Vagina (tissue), 2 donors: ENCODE measurements around the gene APOBEC3B. TPM values are rescaled to one million over a fixed set of nuclear protein-coding genes. Genes with fewer than 3 reads are reported as not detected.

ENCODE experiments used
- DNase-seq, 2 donors: peaks; one replicate each; pipeline ENCODE4 v3.0.0-alpha.2; 2017; ENCODE audit errors: extremely low spot score in 2 of 2
- H3K27ac ChIP-seq: fragments of 200-600 bp; sonication (generic); one replicate; pipeline ENCODE4 v1.5.1; 2019
- H3K27me3 ChIP-seq: fragments of 200-600 bp; sonication (generic); one replicate; pipeline ENCODE4 v1.5.1; 2019
- H3K36me3 ChIP-seq, 2 donors: fragments of 200-600 bp; sonication (generic); one replicate each; pipeline ENCODE4 v1.5.1; 2017 to 2019
- H3K4me1 ChIP-seq: fragments of 200-600 bp; sonication (generic); one replicate; pipeline ENCODE4 v1.5.1; 2019
- H3K4me3 ChIP-seq, 2 donors: fragments of 200-600 bp; sonication (generic); 1 replicate in 1 of 2; 2 replicates in 1 of 2; pipeline ENCODE4 v1.5.1; 2016 to 2019
- H3K9me3 ChIP-seq: fragments of 200-600 bp; sonication (generic); one replicate; pipeline ENCODE4 v1.5.1; 2019
- POLR2A ChIP-seq, 2 donors: fragments of 450-650 bp; IDR thresholded peaks; one replicate each; pipeline ENCODE4 v1.6.1; 2017; ENCODE audit warnings: antibody characterized with exemption in 2 of 2, mild to moderate bottlenecking in 2 of 2, moderate library complexity in 2 of 2
- POLR2AphosphoS5 ChIP-seq, 2 donors: sonication (generic); formaldehyde crosslinking; IDR thresholded peaks; one replicate each; pipeline ENCODE4 v1.9.0; 2017; ENCODE audit warnings: antibody characterized with exemption in 2 of 2, mild to moderate bottlenecking in 2 of 2, low read depth in 1 of 2; ENCODE audit not compliant: insufficient read depth in 1 of 2
- intact Hi-C: fragments of 100-400 bp; cut with DNase I; formaldehyde crosslinking; loops from one replicate; pipeline ENCODE4 v1.15.1; 2023
- total RNA-seq: library from RNA; depleted of rRNA; stranded (reverse); fragments of >200 nt; gene quantifications from one replicate; pipeline ENCODE4 v1.2.3, GENCODE V29; 2016
- TF ChIP-seq, protein P1 (sequence below), 3 experiments: fragments of 450-650 bp in 2 of 3; fragments of 200-600 bp in 1 of 3; sonication (generic) in 1 of 3; IDR thresholded peaks; one replicate each; pipeline ENCODE4 v1.5.1; 2017 to 2019; ENCODE audit warnings: antibody characterized with exemption in 3 of 3, mild to moderate bottlenecking in 2 of 3, moderate library complexity in 2 of 3

The APOBEC3B gene
- total RNA-seq, 1 donor from 2014 or later, result not detected

- DNase-seq, result no peak
- H3K4me1 ChIP-seq, result no peaks in the 10 kb centered on the region
- H3K4me3 ChIP-seq, result no peak overlapping the region
- H3K36me3 ChIP-seq, result no peaks in the 10 kb centered on the region
- H3K9me3 ChIP-seq, result no peaks in the 10 kb centered on the region
- no peaks in the 10 kb centered on the region for H3K27me3 ChIP-seq
- intact Hi-C loops, result no loop called here
- H3K27ac ChIP-seq, result no peak overlapping the region
- TF ChIP-seq POLR2A (IDR thresholded peaks at IDR 0.05) (no peak), POLR2AphosphoS5 (IDR thresholded peaks at IDR 0.05; ENCODE audit: insufficient read depth in 1 of 2, low read depth in 1 of 2) (no peak)
- TF ChIP-seq, protein P1, sequence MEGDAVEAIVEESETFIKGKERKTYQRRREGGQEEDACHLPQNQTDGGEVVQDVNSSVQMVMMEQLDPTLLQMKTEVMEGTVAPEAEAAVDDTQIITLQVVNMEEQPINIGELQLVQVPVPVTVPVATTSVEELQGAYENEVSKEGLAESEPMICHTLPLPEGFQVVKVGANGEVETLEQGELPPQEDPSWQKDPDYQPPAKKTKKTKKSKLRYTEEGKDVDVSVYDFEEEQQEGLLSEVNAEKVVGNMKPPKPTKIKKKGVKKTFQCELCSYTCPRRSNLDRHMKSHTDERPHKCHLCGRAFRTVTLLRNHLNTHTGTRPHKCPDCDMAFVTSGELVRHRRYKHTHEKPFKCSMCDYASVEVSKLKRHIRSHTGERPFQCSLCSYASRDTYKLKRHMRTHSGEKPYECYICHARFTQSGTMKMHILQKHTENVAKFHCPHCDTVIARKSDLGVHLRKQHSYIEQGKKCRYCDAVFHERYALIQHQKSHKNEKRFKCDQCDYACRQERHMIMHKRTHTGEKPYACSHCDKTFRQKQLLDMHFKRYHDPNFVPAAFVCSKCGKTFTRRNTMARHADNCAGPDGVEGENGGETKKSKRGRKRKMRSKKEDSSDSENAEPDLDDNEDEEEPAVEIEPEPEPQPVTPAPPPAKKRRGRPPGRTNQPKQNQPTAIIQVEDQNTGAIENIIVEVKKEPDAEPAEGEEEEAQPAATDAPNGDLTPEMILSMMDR (IDR thresholded peaks at IDR 0.05), result no peak
Observed at GRCh38 chr22:38966942-38967341, 15.2 kb upstream of the APOBEC3B start.

DNA sequence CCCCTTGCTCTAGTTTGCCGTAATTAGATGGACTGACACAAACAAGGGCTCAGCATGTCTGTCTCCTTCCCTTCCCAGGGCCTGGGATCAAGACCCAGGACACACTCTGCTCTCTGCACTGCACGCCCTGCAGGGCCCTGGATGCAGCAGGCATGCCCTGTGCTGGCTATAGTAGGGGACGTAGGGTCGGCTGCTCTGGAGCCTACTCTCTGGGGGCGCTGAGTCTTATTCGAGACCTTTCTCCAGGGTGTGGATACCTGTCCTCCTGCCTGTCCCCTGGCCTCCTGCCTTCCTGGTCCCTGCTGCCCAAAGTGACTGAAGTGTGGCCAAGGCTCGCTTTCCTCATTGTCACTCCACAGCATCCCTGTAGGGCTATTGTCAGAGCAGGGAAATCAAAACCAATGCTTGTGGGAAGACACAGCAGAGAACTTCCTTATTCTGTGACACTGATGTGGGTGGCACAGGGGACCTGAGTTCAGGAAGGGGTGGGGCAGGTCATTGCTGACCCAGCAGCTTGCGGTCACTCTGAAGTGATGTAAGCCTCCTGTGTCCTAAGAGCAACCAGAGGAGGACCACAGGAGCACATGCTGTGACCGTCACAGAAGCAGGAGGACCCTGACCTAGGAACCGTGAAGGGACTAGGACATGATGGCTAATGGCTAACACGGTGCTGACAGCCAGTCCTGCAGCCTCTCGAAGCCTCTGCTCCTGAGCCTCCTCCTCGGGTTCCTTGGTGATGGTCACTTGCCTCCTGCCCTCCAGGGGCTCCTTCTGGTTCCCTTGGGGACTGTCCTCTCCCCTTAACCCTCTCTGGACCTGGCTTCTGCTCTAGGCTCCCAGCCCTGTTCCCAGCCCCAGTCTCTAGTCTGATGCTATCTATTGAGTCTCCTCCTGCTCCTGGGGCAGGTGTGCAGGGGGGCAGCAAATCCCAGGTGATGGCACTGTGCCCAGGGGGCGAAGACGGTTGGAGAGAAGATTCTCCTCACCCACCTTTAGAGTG is 14.4 kb upstream of the APOBEC3B start:
- Histone ChIP-seq H3K27ac (no peak overlapping the region), H3K4me3 (no peak overlapping the region)
- intact Hi-C loops, result no loop called here

DNA sequence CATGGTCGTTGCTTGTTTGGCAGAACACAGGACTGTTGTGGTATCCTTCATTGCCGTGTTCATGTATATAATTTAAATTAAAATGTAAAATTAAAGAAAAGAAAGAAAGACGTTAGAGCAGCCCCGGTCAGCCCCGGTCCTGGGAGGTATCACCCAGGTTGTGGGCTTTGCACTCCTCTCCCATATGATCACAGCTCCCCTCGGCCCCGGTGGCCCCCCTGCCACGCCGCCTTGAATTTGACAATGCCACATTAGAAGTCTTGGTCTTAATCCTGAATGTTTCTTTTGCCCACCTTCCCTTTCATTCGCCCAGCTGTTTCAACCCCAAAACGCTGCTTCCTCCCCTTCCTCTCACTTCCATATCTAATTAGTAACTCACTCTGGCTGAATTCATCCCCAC is 13.3 kb upstream of the APOBEC3B start:
- no peaks in the 10 kb centered on the region for H3K27me3 ChIP-seq
- DNase-seq, result no peak
- no peak overlapping the region for H3K4me3 ChIP-seq
- H3K4me1 ChIP-seq, result no peaks in the 10 kb centered on the region
- H3K36me3 ChIP-seq, result no peaks in the 10 kb centered on the region
- no peak overlapping the region for H3K27ac ChIP-seq
- intact Hi-C loops, result no loop called here
- TF ChIP-seq, protein P1 (IDR thresholded peaks at IDR 0.05), result no peak
- TF ChIP-seq POLR2AphosphoS5 (IDR thresholded peaks at IDR 0.05; ENCODE audit: insufficient read depth in 1 of 2, low read depth in 1 of 2), result no peak
- TF ChIP-seq POLR2A (IDR thresholded peaks at IDR 0.05), result no peak
- H3K9me3 ChIP-seq, result no peaks in the 10 kb centered on the region

More for the DNA sequence above, 14.4 kb upstream of the APOBEC3B start:
- Histone ChIP-seq H3K4me1 (no peaks in the 10 kb centered on the region), H3K27me3 (no peaks in the 10 kb centered on the region), H3K9me3 (no peaks in the 10 kb centered on the region), H3K36me3 (no peaks in the 10 kb centered on the region)
- TF ChIP-seq, protein P1 (IDR thresholded peaks at IDR 0.05), result no peak
- TF ChIP-seq POLR2AphosphoS5 (IDR thresholded peaks at IDR 0.05; ENCODE audit: insufficient read depth in 1 of 2, low read depth in 1 of 2) (no peak), POLR2A (IDR thresholded peaks at IDR 0.05) (no peak)
- no peak for DNase-seq

GRCh38 chr22:38970551-38970950 is 11.6 kb upstream of the APOBEC3B start:
- TF ChIP-seq POLR2AphosphoS5 (IDR thresholded peaks at IDR 0.05; ENCODE audit: insufficient read depth in 1 of 2, low read depth in 1 of 2) (no peak), POLR2A (IDR thresholded peaks at IDR 0.05) (no peak)
- TF ChIP-seq, protein P1 (IDR thresholded peaks at IDR 0.05), result no peak
- no peak for DNase-seq
- Histone ChIP-seq H3K27me3 (no peaks in the 10 kb centered on the region), H3K4me1 (no peaks in the 10 kb centered on the region), H3K27ac (no peak overlapping the region), H3K9me3 (no peaks in the 10 kb centered on the region), H3K4me3 (no peak overlapping the region), H3K36me3 (no peaks in the 10 kb centered on the region)
- intact Hi-C loops, result no loop called here

DNA sequence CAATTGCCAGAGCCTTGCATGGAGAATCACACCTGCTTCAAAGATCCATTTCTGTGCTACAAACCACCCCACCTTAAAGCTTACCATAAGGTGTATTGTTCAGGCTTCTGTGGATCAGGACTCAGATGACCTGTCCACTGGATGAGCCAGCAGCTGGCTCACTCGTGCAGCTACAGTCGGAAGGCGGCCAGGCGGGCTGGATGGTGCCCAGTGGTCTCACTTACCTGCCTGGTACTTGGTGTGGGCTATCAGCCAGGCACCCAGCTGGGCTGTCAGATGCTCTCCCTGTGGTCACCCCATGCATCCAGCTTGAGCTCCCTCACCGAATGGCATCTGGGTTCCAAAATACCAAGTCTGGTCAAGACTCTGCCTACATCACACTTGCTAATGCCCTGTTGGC is 10.9 kb upstream of the APOBEC3B start:
- Histone ChIP-seq H3K27ac (no peak overlapping the region), H3K27me3 (no peaks in the 10 kb centered on the region), H3K4me3 (no peak overlapping the region), H3K36me3 (no peaks in the 10 kb centered on the region), H3K4me1 (no peaks in the 10 kb centered on the region), H3K9me3 (no peaks in the 10 kb centered on the region)
- intact Hi-C loops, result no loop called here
- TF ChIP-seq, protein P1 (IDR thresholded peaks at IDR 0.05), result no peak
- TF ChIP-seq POLR2A (IDR thresholded peaks at IDR 0.05) (no peak), POLR2AphosphoS5 (IDR thresholded peaks at IDR 0.05; ENCODE audit: insufficient read depth in 1 of 2, low read depth in 1 of 2) (no peak)
- no peak for DNase-seq
